Colonic mucosa (tissue), 4 donors: ENCODE measurements around the gene SOX8. TPM values are rescaled to one million over a fixed set of nuclear protein-coding genes. Genes with fewer than 3 reads are reported as not detected.

Source experiments
- DNase-seq: peaks from one replicate; pipeline ENCODE4 v3.0.0-alpha.2; 2020
- H3K27ac ChIP-seq: fragments of 200-600 bp; one replicate; pipeline ENCODE4 v1.8.0; 2021
- H3K27me3 ChIP-seq: fragments of 200-600 bp; one replicate; pipeline ENCODE4 v1.8.0; 2021
- H3K36me3 ChIP-seq: fragments of 200-600 bp; one replicate; pipeline ENCODE4 v1.8.0; 2021
- H3K4me1 ChIP-seq: fragments of 200-600 bp; one replicate; pipeline ENCODE4 v1.8.0; 2021; ENCODE audit warnings: mild to moderate bottlenecking
- H3K4me3 ChIP-seq: fragments of 200-600 bp; one replicate; pipeline ENCODE4 v1.8.0; 2021
- H3K9ac ChIP-seq, 2 donors: one replicate each; pipeline ENCODE4 v1.7.0; 2013; ENCODE audit warnings: control low read depth in 2 of 2, low read depth in 2 of 2, low read length in 2 of 2
- H3K9me3 ChIP-seq: fragments of 200-600 bp; one replicate; pipeline ENCODE4 v1.8.0; 2021
- intact Hi-C: fragments of 100-400 bp; cut with DNase I; formaldehyde crosslinking; loops from one replicate; pipeline ENCODE4 v1.14.1; 2022
- total RNA-seq, 2 donors: library from RNA; stranded (reverse); fragmentation: NEBNext Ultra II Directional in 1 of 2; extraction: Animal tissue kit (Norgen Biotek cat#: 25700) in 1 of 2; gene quantifications; one replicate each; pipeline ENCODE4 v1.2.1, GENCODE V29; 2021
- TF ChIP-seq, protein P1 (sequence below): fragments of 200-600 bp; IDR thresholded peaks from one replicate; pipeline ENCODE4 v1.8.0; 2022; ENCODE audit warnings: antibody characterized with exemption, mild to moderate bottlenecking
- donor health status: healthy.
- donor health status: DM: no; HTN: no; CAD: no.
- donor health status: DM: no; HTN: no; CAD: no.

Gene SOX8
- total RNA-seq, 2 donors from 2014 or later: 0.20 to 0.61 TPM

- TF ChIP-seq, protein P1, sequence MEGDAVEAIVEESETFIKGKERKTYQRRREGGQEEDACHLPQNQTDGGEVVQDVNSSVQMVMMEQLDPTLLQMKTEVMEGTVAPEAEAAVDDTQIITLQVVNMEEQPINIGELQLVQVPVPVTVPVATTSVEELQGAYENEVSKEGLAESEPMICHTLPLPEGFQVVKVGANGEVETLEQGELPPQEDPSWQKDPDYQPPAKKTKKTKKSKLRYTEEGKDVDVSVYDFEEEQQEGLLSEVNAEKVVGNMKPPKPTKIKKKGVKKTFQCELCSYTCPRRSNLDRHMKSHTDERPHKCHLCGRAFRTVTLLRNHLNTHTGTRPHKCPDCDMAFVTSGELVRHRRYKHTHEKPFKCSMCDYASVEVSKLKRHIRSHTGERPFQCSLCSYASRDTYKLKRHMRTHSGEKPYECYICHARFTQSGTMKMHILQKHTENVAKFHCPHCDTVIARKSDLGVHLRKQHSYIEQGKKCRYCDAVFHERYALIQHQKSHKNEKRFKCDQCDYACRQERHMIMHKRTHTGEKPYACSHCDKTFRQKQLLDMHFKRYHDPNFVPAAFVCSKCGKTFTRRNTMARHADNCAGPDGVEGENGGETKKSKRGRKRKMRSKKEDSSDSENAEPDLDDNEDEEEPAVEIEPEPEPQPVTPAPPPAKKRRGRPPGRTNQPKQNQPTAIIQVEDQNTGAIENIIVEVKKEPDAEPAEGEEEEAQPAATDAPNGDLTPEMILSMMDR: no peak
- Histone ChIP-seq H3K9ac (no peak overlapping the region), H3K9me3 (no peaks in the 10 kb centered on the region), H3K27ac (no peak overlapping the region), H3K27me3 (no peaks in the 10 kb centered on the region), H3K4me1 (no peaks in the 10 kb centered on the region), H3K36me3 (no peaks in the 10 kb centered on the region), H3K4me3 (no peak overlapping the region)
- intact Hi-C loops: no loop called here
- DNase-seq: no peak
These were observed 37.1 kb downstream of the SOX8 start for GRCh38 chr16:1018447-1019198.

GRCh38 chr16:1019231-1020090 is 37.9 kb downstream of the SOX8 start:
- H3K4me1 ChIP-seq: no peaks in the 10 kb centered on the region
- no peak overlapping the region for H3K4me3 ChIP-seq
- H3K9ac ChIP-seq: no peak overlapping the region
- H3K36me3 ChIP-seq: no peaks in the 10 kb centered on the region
- no peak for DNase-seq
- intact Hi-C loops: no loop called here
- TF ChIP-seq, protein P1: no peak
- no peaks in the 10 kb centered on the region for H3K9me3 ChIP-seq
- H3K27ac ChIP-seq: no peak overlapping the region
- H3K27me3 ChIP-seq: no peaks in the 10 kb centered on the region

GRCh38 chr16:1020091-1020399 is 38.5 kb downstream of the SOX8 start:
- intact Hi-C loops: no loop called here
- no peaks in the 10 kb centered on the region for H3K27me3 ChIP-seq
- no peak for DNase-seq
- H3K36me3 ChIP-seq: no peaks in the 10 kb centered on the region
- TF ChIP-seq, protein P1: no peak
- no peaks in the 10 kb centered on the region for H3K4me1 ChIP-seq
- no peak overlapping the region for H3K27ac ChIP-seq
- H3K9ac ChIP-seq: no peak overlapping the region
- H3K4me3 ChIP-seq: no peak overlapping the region
- no peaks in the 10 kb centered on the region for H3K9me3 ChIP-seq

GRCh38 chr16:1020591-1020990 is 39.0 kb downstream of the SOX8 start:
- TF ChIP-seq, protein P1: no peak
- no peak for DNase-seq
- no peaks in the 10 kb centered on the region for H3K27me3 ChIP-seq

GRCh38 chr16:1021553-1022160 is 40.1 kb downstream of the SOX8 start:
- Histone ChIP-seq H3K4me1 (no peaks in the 10 kb centered on the region), H3K4me3 (no peak overlapping the region), H3K9me3 (no peaks in the 10 kb centered on the region), H3K36me3 (no peaks in the 10 kb centered on the region), H3K9ac (no peak overlapping the region), H3K27me3 (no peaks in the 10 kb centered on the region), H3K27ac (no peak overlapping the region)
- intact Hi-C loops: no loop called here
- no peak for DNase-seq
- TF ChIP-seq, protein P1: no peak

More at GRCh38 chr16:1020591-1020990, 39.0 kb downstream of the SOX8 start:
- H3K27ac ChIP-seq: no peak overlapping the region
- no peak overlapping the region for H3K4me3 ChIP-seq
- H3K36me3 ChIP-seq: no peaks in the 10 kb centered on the region
- H3K4me1 ChIP-seq: no peaks in the 10 kb centered on the region
- H3K9ac ChIP-seq: no peak overlapping the region
- no peaks in the 10 kb centered on the region for H3K9me3 ChIP-seq
- intact Hi-C loops: no loop called here
